LHCN-M2 (cell line): ENCODE data around the gene CUX1. TPM values are rescaled to one million over a fixed set of nuclear protein-coding genes. Genes with fewer than 3 reads are reported as not detected.

Experiments
- DNase-seq: peaks from one replicate; pipeline ENCODE4 v3.0.0-alpha.2; 2012; ENCODE audit warnings: low read depth
- total RNA-seq: library from RNA; depleted of rRNA; stranded (reverse); fragments of >200 nt; gene quantifications from 2 replicates; pipeline ENCODE4 v1.2.3, GENCODE V29; 2014

CUX1 gene
- total RNA-seq, 1 experiment from 2014 or later: 33.3 TPM

- no peak for DNase-seq
These were observed 445.1 kb downstream of the CUX1 start for GRCh38 chr7:102262546-102262945.

DNA sequence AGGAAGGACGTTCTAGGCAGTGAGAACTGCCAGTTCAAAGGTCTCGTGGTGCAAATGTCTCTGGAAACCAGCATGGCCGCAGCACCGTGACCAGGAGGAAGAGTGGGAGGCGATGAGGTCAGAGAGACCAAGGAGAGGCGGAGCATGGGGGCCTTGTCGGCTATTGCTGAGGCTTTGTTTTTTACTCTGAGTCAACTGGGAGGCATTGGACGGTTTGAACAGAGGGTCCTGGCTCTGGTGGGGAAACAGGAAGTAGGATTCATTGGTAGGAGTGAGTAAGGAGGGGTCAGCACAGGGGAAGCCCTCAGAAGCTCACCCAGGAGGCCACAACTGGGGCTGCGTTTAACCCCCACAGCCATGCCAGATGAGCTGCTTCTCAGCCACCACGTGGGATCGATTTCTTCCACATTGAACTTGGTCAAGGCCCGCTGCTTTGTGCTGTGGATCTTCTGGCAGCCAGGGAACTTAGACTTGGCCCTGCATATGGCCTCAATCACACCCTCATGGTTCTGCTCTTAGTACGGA, 447.0 kb downstream of the CUX1 start:
- no peak for DNase-seq

- no peak for DNase-seq
These were observed 449.1 kb downstream of the CUX1 start for GRCh38 chr7:102266541-102266940.

- DNase-seq: no peak
These were observed 451.2 kb downstream of the CUX1 start for GRCh38 chr7:102268635-102269034.

DNA sequence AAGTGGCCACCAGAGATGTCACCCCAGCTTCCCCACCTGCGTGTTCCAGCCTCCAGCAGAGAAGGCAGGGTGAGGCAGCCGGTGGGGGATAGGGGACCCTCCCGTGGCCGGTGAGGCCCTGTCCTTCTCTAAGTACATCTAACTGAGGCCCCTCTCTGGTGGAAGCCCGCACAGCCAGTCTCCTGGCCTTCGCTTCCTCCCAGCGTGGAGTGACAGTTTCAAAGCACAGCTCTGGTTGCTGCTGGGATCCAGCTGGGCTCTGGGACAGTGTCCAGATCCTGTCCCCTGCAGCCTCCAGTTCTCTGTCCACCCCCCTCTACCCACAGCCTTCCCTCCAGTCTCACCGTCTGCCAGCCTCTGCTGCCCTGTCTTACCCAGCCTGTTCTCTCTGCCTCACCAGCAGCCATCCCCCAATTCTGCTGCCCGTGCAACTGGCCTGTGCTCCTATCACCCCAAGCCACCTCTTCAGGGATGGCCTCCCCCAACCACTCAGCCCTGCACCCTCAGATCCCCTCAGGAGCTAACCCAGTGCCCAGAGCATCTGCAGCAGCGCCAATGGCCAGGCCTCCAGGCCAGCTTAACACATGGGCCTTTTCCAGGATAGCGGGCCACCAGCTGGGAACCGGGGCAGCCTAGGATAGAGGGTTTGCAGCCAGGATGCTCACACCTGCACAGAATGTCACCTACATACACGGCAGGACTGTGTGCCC, 452.9 kb downstream of the CUX1 start:
- DNase-seq: no peak

- DNase-seq: no peak
These were observed 453.9 kb downstream of the CUX1 start for GRCh38 chr7:102271158-102271798.

DNA sequence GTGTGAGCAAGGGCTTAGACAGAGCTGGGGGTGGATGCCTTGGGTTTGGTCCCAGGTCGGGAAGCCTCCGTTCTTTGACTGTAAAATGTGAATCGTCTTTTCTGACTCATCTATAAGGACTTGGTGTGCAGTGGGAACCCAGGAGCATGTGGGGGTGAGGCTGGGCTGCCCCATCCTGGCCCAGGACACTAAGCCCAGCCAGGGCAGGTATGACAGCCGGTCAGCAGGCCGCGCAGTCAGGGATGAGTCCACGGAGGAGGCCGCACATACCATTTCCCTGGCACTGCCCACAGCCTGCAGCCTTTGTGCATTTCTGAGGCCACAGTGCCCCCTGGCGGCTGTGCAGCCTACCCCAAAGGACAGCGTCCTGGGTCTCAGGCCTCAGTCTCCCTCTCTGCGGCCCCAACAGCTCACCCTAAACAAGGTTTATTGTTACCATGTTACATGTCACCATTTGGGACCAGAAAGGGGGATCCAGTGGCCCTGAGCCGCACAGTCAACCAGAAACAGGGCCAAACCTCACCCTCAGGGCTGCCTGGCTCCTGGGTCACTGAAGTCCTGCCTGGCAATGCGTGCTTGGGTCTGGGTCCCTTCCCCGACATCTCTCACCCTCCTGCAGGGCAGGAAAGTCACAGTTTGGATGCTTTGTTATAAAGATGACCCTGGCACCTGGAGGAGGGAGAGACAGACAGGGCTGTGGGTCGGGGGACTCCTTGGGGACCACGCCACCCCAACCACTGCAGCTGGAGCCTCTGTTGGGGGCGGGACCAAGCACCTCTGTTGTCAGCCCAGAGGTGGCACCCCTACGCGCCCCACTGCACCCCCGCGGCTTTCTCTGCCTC, 454.9 kb downstream of the CUX1 start:
- peak; percentile 74 for DNase-seq

DNA sequence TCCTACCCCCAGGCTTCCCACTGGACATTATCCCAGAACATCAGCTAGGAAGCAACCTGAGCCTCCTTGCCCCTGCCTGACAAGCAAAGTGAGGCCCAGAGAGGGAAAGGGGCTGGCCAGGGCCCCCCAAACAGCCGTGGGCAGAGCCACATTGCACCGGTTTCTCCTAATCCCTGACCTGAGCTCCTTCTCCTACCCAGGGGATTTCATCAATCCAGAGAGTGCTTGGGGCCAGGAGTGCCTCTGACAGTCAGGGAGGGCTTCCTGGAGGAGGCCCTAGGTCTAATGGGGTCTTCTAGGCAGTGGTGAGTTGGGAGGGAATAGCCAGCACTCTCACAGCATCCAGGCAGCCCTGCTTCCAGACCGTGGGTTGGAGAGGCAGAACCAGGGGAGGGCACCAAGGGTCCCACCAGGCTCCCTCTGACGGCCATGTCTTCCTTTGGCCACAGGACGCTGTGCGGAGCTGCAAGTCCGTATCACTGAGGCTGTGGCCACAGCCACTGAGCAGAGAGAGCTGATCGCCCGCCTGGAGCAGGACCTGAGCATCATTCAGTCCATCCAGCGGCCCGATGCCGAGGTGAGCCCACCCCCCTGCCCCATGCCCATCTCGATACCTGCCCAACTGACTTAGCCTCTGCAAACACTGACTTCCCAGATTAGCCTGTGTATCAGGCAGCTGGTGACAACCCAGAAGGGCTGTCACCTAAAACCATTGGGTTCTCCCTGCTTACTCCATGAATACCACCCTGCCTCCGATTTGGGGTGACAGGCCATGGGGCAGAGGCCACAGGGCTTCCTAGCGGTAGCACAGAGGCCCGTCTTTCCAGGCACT, 455.7 kb downstream of the CUX1 start:
- DNase-seq: no peak

GRCh38 chr7:102273749-102274712, 456.6 kb downstream of the CUX1 start:
- DNase-seq: peak; percentile 61

DNA sequence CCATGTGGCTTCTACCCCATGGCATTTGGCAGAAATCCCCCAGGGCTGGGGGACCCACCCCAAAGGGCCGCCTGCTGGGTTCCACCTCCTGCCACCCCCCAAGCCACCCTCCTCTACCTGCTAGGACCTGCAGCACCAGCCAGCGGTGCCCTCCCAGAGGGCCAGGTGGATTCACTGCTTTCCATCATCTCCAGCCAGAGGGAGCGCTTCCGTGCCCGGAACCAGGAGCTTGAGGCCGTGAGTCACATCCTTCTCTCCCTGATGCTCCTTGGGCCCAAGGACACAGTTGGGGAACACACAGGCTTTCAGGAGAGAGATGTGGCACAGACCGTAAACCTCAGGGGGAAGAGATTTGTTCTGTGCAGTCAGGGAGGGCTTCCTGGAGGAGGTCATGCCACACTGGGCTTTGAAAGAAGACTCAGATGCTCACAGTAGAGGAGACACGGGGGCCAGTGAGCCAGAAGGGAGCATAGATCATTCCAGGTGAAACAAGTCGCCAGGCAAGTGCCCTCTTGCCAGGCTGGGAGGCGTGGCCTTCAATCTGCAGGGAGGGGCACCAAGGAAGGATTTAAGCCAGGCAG, 457.8 kb downstream of the CUX1 start:
- no peak for DNase-seq

GRCh38 chr7:102277901-102278300, 460.5 kb downstream of the CUX1 start:
- DNase-seq: no peak

- peak; percentile 62 for DNase-seq
These were observed 462.3 kb downstream of the CUX1 start for GRCh38 chr7:102279537-102280400.

- DNase-seq: no peak
These were observed 463.1 kb downstream of the CUX1 start for GRCh38 chr7:102280521-102280920.

DNA sequence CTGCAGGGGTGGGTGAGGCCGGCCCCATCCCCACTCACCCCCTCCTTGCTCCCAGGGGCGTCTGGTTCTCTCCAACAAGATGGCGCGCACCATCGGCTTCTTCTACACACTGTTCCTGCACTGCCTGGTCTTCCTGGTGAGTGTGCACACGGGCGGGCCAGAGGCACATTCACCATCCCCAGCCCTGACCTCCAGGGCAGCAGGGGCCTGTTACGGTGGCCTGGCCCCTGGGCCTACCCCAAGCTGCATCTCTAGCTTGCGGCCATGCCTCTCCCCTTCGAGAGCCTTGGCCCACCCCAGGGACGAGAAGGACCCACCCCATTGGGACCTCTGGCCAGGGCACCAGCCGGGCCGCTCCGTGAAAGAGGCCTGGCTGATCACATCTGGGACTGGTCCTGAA, 464.4 kb downstream of the CUX1 start:
- DNase-seq: no peak

- no peak for DNase-seq
These were observed 465.3 kb downstream of the CUX1 start for GRCh38 chr7:102282465-102283362.

- no peak for DNase-seq
These were observed 466.2 kb downstream of the CUX1 start for GRCh38 chr7:102283477-102284189.

GRCh38 chr7:102284399-102284798, 467.0 kb downstream of the CUX1 start:
- DNase-seq: peak; percentile 78
